ENCODE measurements around the gene MARCHF11.

DNA sequence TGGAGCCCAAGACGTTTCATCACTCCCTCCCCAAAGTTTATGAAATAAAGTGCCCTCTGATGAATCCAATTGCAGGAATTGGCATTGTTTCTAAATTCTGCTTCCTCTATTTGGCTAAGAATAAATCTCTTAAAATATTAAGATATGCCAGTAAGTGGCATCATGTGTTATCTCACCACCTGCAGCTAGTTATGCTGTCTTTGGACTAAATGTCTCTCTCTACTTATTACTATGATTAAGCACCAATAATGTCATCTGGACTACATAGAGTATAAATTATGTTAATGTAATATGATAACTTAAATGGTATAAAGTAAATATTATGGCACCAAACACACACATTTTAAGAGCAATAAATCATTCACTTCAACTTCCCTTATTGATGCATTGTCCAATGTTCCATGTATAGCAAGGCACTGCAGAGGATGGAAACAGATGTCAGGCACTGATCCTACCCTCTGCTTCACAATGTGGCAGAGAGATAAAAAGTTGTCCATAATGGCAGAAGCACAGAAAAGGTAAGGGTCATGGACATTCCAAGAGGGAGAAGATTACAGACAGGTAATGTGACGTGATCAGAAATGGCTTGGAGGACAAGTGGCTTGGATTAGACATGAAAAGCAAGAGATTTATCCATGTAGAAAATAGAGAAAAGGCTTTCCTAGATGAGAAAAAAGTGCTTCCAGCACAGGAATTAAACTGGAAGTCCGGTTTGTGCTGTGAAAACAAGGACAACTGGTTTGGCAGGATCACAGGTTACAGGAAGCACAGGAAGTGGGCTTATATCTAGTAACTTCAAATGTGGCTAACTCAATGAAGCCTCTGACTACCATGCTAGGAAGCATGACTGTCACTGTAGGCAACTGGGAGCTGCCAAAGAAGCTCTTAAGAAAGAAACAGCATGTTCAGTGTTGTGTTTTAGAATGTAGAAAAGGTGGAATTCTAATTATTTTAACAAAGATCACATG lies 26.7 kb downstream of the MARCHF11 start:
- TF ChIP-seq, protein P1, sequence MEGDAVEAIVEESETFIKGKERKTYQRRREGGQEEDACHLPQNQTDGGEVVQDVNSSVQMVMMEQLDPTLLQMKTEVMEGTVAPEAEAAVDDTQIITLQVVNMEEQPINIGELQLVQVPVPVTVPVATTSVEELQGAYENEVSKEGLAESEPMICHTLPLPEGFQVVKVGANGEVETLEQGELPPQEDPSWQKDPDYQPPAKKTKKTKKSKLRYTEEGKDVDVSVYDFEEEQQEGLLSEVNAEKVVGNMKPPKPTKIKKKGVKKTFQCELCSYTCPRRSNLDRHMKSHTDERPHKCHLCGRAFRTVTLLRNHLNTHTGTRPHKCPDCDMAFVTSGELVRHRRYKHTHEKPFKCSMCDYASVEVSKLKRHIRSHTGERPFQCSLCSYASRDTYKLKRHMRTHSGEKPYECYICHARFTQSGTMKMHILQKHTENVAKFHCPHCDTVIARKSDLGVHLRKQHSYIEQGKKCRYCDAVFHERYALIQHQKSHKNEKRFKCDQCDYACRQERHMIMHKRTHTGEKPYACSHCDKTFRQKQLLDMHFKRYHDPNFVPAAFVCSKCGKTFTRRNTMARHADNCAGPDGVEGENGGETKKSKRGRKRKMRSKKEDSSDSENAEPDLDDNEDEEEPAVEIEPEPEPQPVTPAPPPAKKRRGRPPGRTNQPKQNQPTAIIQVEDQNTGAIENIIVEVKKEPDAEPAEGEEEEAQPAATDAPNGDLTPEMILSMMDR (IDR thresholded peaks at IDR 0.05): no peak
- no peak for TF ChIP-seq POLR2A (IDR thresholded peaks at IDR 0.05)
